ENCODE data around the gene BNC2. TPM values are rescaled to one million over a fixed set of nuclear protein-coding genes. Genes with fewer than 3 reads are reported as not detected.

Gene BNC2
- total RNA-seq, 1 experiment from 2014 or later = 11.7 TPM

DNA sequence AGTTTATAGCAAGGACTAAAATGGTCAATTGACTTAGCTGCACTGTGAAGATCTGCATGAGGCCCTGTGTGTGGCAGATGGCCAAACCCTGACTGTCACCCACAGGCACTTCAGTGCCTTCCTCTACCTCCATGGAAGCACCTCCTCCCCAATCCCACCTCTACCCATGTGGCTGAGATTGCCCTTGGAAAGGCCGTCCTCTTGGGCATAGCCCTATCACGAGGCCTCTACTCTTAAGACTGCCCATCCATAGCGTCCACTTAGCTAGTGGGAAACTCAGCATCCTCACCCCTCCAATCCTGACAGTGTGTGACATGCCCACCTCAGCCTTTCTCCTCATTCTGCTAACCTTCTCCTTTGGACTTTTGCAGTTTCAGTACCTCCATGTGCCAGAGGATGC is 510.2 kb downstream of the BNC2 start:
- no peaks in the 10 kb centered on the region for H3F3A ChIP-seq (ENCODE audit: low read length, unreplicated experiment)
- ATAC-seq (no peak), DNase-seq (no peak)
- CTCF ChIA-PET = no interaction called here
- H3K27me3 ChIP-seq (ENCODE audit: low read length) = no peaks in the 10 kb centered on the region
- no peak overlapping the region for H3K4me2 ChIP-seq (ENCODE audit: low read length)
- TF ChIP-seq EZH2phosphoT487 (IDR thresholded peaks at IDR 0.05; ENCODE audit: borderline replicate concordance, low read length) (no peak), EZH2 (IDR thresholded peaks at IDR 0.05; ENCODE audit: low read length, unreplicated experiment) (no peak)
- TF ChIP-seq, protein P1, sequence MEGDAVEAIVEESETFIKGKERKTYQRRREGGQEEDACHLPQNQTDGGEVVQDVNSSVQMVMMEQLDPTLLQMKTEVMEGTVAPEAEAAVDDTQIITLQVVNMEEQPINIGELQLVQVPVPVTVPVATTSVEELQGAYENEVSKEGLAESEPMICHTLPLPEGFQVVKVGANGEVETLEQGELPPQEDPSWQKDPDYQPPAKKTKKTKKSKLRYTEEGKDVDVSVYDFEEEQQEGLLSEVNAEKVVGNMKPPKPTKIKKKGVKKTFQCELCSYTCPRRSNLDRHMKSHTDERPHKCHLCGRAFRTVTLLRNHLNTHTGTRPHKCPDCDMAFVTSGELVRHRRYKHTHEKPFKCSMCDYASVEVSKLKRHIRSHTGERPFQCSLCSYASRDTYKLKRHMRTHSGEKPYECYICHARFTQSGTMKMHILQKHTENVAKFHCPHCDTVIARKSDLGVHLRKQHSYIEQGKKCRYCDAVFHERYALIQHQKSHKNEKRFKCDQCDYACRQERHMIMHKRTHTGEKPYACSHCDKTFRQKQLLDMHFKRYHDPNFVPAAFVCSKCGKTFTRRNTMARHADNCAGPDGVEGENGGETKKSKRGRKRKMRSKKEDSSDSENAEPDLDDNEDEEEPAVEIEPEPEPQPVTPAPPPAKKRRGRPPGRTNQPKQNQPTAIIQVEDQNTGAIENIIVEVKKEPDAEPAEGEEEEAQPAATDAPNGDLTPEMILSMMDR (conservative IDR thresholded peaks at IDR 0.05; ENCODE audit: low read depth, low read length) = no peak
- no TSS peak for BruUV-seq (replicated peaks)
- no peaks in the 10 kb centered on the region for H3K9me2 ChIP-seq (replicated peaks; ENCODE audit: low read length)
- H4K20me1 ChIP-seq (ENCODE audit: low read length) = no peaks in the 10 kb centered on the region
- no peaks in the 10 kb centered on the region for H3K36me3 ChIP-seq (ENCODE audit: low read depth, low read length)
- no peak overlapping the region for H3K27ac ChIP-seq (ENCODE audit: low read length)
- H3K4me1 ChIP-seq (ENCODE audit: insufficient read depth, low read length) = no peaks in the 10 kb centered on the region
- no peak overlapping the region for H3K9ac ChIP-seq (ENCODE audit: low read length)
- H2AFZ ChIP-seq (ENCODE audit: low read length) = no peak overlapping the region
- H3K9me3 ChIP-seq (ENCODE audit: low read length) = no peaks in the 10 kb centered on the region
- no peak overlapping the region for H3K4me3 ChIP-seq (ENCODE audit: low read length)
- intact Hi-C loops (cut with micrococcal nuclease) = no loop called here
- POLR2A ChIA-PET (ENCODE audit: unreplicated experiment) = no interaction called here
- no peaks in the 10 kb centered on the region for H3K79me2 ChIP-seq (ENCODE audit: low read length)
